Fibroblast of the aortic adventitia (primary cell): ENCODE data around the gene SCYL1. TPM values are rescaled to one million over a fixed set of nuclear protein-coding genes. Genes with fewer than 3 reads are reported as not detected.
A peak's percentile ranks its signal among the peaks of the same experiment; 100 is the strongest.

Experiments
- DNase-seq: peaks from one replicate; pipeline ENCODE4 v3.0.0-alpha.2; 2010; ENCODE audit warnings: low read depth
- H3K4me3 ChIP-seq: 2 replicates; pipeline ENCODE4 v1.5.1; 2011; ENCODE audit warnings: low read depth, mild to moderate bottlenecking, control low read depth, low read length, moderate library complexity
- total RNA-seq: library from RNA; depleted of rRNA; stranded (reverse); fragments of >200 nt; gene quantifications from 2 replicates; pipeline ENCODE4 v1.2.3, GENCODE V29; 2012; ENCODE audit warnings: low replicate concordance
- TF ChIP-seq, protein P1 (sequence below): IDR thresholded peaks from 2 replicates; pipeline ENCODE4 v1.5.1; 2011; ENCODE audit warnings: mild to moderate bottlenecking, low read length, control low read depth, inconsistent platforms; ENCODE audit not compliant: insufficient read depth

Gene SCYL1
- total RNA-seq, 1 donor: 76.8 TPM

DNA sequence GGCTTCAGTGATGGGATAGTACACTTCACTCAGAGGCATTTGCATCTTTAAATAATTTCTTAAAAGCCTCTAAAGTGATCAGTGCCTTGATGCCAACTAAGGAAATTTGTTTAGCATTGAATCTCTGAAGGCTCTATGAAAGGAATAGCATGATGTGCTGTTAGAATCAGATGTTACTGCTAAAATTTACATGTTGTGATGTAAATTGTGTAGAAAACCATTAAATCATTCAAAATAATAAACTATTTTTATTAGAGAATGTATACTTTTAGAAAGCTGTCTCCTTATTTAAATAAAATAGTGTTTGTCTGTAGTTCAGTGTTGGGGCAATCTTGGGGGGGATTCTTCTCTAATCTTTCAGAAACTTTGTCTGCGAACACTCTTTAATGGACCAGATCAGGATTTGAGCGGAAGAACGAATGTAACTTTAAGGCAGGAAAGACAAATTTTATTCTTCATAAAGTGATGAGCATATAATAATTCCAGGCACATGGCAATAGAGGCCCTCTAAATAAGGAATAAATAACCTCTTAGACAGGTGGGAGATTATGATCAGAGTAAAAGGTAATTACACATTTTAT, 21.4 kb upstream of the SCYL1 start:
- H3K4me3 ChIP-seq: peak overlapping the region; percentile 99
- TF ChIP-seq, protein P1, sequence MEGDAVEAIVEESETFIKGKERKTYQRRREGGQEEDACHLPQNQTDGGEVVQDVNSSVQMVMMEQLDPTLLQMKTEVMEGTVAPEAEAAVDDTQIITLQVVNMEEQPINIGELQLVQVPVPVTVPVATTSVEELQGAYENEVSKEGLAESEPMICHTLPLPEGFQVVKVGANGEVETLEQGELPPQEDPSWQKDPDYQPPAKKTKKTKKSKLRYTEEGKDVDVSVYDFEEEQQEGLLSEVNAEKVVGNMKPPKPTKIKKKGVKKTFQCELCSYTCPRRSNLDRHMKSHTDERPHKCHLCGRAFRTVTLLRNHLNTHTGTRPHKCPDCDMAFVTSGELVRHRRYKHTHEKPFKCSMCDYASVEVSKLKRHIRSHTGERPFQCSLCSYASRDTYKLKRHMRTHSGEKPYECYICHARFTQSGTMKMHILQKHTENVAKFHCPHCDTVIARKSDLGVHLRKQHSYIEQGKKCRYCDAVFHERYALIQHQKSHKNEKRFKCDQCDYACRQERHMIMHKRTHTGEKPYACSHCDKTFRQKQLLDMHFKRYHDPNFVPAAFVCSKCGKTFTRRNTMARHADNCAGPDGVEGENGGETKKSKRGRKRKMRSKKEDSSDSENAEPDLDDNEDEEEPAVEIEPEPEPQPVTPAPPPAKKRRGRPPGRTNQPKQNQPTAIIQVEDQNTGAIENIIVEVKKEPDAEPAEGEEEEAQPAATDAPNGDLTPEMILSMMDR: no peak
- no peak for DNase-seq

DNA sequence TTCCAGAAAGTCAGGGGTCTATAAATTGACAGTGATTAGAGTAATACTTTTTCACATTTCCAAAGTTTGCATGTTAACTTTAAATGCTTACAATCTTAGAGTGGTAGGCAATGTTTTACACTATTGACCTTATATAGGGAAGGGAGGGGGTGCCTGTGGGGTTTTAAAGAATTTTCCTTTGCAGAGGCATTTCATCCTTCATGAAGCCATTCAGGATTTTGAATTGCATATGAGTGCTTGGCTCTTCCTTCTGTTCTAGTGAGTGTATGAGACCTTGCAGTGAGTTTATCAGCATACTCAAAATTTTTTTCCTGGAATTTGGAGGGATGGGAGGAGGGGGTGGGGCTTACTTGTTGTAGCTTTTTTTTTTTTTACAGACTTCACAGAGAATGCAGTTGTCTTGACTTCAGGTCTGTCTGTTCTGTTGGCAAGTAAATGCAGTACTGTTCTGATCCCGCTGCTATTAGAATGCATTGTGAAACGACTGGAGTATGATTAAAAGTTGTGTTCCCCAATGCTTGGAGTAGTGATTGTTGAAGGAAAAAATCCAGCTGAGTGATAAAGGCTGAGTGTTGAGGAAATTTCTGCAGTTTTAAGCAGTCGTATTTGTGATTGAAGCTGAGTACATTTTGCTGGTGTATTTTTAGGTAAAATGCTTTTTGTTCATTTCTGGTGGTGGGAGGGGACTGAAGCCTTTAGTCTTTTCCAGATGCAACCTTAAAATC, 20.8 kb upstream of the SCYL1 start:
- TF ChIP-seq, protein P1: no peak
- peak overlapping the region; percentile 99 for H3K4me3 ChIP-seq
- DNase-seq: peak; percentile 84

DNA sequence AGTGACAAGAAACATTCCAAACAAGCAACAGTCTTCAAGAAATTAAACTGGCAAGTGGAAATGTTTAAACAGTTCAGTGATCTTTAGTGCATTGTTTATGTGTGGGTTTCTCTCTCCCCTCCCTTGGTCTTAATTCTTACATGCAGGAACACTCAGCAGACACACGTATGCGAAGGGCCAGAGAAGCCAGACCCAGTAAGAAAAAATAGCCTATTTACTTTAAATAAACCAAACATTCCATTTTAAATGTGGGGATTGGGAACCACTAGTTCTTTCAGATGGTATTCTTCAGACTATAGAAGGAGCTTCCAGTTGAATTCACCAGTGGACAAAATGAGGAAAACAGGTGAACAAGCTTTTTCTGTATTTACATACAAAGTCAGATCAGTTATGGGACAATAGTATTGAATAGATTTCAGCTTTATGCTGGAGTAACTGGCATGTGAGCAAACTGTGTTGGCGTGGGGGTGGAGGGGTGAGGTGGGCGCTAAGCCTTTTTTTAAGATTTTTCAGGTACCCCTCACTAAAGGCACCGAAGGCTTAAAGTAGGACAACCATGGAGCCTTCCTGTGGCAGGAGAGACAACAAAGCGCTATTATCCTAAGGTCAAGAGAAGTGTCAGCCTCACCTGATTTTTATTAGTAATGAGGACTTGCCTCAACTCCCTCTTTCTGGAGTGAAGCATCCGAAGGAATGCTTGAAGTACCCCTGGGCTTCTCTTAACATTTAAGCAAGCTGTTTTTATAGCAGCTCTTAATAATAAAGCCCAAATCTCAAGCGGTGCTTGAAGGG, 20.0 kb upstream of the SCYL1 start:
- H3K4me3 ChIP-seq: peak overlapping the region; percentile 99
- TF ChIP-seq, protein P1: no peak
- DNase-seq: peak; percentile 74

DNA sequence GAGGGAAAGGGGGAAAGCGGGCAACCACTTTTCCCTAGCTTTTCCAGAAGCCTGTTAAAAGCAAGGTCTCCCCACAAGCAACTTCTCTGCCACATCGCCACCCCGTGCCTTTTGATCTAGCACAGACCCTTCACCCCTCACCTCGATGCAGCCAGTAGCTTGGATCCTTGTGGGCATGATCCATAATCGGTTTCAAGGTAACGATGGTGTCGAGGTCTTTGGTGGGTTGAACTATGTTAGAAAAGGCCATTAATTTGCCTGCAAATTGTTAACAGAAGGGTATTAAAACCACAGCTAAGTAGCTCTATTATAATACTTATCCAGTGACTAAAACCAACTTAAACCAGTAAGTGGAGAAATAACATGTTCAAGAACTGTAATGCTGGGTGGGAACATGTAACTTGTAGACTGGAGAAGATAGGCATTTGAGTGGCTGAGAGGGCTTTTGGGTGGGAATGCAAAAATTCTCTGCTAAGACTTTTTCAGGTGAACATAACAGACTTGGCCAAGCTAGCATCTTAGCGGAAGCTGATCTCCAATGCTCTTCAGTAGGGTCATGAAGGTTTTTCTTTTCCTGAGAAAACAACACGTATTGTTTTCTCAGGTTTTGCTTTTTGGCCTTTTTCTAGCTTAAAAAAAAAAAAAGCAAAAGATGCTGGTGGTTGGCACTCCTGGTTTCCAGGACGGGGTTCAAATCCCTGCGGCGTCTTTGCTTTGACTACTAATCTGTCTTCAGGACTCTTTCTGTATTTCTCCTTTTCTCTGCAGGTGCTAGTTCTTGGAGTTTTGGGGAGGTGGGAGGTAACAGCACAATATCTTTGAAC, 19.2 kb upstream of the SCYL1 start:
- DNase-seq: peak; percentile 66
- TF ChIP-seq, protein P1: no peak
- H3K4me3 ChIP-seq: peak overlapping the region; percentile 99

DNA sequence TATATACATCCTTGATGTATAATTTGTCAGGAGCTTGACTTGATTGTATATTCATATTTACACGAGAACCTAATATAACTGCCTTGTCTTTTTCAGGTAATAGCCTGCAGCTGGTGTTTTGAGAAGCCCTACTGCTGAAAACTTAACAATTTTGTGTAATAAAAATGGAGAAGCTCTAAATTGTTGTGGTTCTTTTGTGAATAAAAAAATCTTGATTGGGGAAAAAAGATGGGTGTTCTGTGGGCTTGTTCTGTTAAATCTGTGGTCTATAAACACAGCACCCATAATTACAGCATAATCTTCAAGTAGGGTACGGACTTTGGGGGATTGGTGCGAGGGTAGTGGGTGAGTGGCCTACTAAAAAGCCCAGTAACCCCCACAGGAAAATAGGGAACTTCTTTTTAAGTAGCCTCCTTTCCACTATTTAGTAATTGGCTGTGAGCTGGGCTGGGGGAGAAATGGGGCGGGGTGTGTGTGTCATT, 18.6 kb upstream of the SCYL1 start:
- TF ChIP-seq, protein P1: no peak
- H3K4me3 ChIP-seq: peak overlapping the region; percentile 99
- DNase-seq: peak; percentile 69
